NCI-H1694 (cell line): ENCODE measurements around the gene TRH.

Source experiments
- DNase-seq: peaks from one replicate; lab custom pipeline; 2025; lab: John Stamatoyannopoulos, UW

The TRH gene, protein sequence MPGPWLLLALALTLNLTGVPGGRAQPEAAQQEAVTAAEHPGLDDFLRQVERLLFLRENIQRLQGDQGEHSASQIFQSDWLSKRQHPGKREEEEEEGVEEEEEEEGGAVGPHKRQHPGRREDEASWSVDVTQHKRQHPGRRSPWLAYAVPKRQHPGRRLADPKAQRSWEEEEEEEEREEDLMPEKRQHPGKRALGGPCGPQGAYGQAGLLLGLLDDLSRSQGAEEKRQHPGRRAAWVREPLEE

DNA sequence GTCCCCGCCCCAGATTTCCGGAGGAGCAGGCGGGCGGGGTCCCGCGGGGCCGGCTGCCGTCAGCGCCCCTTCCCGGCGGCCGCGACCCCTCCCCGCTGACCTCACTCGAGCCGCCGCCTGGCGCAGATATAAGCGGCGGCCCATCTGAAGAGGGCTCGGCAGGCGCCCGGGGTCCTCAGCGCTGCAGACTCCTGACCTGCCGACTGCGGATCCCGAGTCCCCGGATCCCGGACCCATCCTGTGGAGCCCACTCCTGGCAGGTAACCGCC lies at the start of gene TRH:
TSS of gene TRH (plus strand) at position 157 of the 269 bp plus-strand sequence. CDS start 1,097 bp downstream, outside the sequence.
- no peak for DNase-seq

DNA sequence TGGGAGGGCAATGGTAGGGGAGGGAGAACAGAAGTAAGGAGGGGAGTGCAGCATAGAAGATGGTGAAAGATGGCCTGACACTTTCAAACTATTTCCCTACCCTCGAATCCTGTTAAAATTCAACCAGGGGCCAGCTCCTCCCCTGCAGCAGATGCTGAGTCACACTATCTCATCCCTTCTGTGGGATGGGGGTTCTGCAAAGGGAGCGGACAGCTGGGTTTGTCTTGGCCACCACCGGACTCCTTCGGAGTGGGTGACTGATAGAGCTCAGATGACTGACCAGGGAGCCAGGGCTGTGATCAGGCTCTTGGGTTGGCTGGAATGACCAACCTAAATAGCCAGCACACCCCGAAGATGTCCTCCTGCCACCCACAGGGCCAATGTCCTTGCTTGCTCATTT lies 47.4 kb upstream of the TRH start:
- DNase-seq = no peak

DNA sequence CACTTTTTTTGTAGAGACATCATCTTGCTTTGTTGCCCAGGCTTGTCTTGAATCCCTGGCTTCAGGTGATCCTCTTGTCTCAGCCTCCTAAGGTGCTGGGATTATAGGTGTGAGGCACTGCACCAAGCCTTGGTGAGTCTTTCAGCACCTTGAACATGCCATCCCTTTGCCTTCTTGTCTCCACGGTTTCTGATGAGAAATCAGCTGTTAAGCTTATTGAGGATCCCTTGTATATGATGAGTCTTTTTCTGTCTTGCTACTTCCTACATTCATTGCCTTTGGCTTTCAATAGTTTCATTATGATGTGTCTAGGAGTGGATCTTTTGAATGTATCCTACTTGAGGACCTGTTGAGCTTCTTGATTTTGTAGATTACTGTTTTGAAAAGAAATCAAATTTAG lies 45.1 kb upstream of the TRH start:
- DNase-seq = no peak

DNA sequence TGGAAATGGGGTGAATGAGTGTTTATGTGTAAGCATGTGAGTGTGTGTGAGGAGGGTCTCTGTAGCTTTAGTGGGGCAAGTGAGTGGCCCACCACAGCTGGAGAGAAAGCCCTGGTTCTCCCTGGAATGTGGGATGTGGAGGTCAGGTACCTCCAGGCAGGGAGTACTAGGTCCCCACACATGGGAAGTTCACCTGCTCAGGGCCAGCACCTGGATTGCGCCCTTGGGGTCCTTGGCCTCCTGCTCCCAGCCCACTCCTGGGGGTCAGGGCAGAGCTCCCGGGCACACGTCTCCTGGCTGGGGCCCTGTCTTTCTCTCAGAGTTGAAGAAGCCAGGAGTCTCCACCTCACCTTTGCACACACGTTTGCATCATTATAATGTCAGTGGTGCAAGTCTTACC lies 41.0 kb upstream of the TRH start:
- no peak for DNase-seq

DNA sequence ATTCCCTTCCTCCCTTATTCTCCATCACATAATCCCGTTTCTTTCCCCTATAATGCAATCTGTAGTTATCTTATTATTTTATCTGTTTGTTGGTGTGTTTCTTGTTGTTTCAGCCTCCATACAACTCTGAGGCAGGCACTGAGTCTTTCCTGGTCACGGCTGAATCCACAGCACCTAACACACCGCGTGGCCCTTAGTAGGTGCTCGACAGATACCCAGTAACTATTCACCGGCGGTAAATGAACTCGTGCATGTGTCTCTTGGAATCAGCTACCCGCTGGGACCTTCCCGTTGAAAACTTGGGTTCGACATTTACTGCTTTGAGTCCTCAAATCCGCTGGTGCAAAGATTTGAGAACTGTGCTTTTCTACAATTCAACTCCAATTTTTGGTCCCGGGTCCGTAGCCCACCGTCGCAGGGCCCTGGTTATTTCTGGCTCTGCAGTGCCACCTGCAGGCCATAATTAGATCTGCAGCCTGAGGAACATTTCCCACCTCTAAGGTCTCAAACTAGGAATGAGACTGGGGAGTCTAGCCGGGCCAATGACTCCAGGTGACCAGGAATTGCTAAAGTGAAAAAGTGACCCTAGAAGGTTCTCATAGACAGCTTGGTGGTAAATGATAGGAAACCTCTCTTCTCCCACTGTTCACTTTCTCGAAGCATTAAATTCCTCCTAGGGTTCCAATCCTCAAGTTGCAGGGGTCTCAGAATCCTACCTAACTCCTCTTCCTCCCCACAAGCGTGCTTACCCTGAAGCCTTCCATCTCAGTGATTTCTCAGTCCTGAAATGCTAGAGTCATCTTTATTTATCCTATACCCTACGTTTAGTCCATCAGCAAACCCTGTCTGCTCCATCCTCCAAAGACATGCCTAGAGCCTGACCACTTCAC lies 40.0 kb upstream of the TRH start:
- DNase-seq = peak; percentile 48

DNA sequence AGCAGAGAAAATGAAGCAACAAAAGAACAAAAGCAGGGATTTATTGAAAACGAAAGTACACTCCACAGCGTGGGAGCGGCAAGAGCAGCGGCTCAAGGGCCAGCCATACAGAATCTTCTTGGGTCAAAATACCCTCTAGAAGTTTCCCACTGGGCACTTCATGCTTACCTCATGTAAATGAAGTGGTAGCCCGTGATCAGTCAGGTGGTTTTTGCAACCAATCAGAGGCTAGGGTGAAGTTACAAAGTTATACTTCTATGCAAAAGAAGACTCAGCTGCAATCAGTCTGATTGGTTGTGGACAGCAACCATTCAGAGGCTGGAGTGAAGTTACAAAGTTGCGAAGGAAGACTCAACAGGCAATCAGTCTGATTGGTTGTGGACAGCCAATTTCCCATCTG lies 37.8 kb upstream of the TRH start:
- no peak for DNase-seq

DNA sequence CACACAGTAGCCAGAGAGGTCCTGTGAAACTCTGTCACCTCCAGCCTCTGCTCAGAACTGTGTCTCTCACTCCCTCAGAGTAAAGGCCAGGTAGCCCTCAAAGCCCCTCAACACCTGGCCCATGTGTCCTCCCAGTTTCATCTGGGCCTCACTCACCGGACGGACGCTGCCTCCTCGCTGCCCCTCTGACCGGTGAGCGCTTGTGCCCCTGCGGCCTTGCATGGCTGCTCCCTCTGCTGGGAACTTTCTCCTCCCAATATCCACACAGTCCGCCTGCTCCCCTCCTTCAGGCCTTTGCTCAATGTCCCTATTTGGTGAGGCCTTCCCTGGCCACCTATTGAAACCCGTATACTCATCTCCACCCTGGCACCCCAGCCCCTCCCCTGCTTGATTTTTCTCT lies 36.8 kb upstream of the TRH start:
- DNase-seq = no peak

DNA sequence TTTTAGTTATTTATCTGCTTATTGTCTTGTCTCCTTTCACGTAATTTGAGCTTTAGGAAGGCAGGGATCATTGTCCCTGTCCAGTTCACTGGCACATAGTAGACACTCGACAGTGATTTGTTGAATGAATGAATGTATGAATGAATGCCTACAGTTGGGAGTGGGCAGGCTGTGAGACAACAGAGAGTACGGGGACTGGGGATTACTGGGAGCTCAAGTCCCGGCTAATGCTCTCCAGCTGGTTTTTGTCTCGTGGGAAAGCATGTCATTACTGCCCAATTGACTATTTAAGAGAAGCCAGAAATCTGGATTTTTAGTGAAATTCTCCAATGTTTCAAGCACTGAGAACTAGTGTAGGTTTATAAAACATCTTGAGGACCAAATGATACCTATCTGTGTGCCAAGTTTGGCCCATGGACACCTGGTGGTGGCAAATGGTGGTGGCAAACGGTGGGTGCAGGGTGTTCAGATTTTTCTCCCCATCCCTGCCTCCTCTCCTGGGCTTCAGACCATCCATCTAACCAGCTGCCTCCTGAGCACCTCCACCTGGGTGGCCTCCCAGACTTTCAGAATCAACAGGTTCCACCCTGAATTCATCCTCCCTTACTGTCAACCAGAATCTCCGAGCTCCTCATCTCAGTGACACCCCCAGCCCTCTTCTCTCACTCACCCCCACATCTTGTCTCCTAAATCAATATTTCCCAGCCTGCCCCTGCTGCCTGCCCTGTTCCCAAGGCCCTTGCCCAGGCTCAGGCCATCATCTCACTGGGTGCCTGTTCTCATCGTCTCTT lies 36.2 kb upstream of the TRH start:
- DNase-seq = no peak

DNA sequence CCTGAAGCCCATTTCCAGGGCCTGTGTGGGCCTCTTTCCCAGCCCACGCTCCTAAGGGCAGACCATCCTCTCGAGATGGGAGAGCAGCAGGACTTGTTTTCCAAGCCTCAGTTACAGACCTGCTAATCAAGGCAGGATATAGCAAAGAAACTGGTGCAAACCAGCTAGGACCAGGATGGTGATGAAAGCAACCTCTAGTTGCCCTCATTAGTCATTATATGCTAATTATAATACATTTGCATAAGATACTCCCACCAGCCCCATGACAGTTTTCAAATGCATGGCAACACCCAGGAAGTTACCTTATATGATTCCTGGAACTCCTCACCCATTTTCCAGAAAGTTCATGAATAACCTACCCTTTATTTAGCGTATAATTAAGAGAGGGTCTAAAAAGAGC lies 34.4 kb upstream of the TRH start:
- DNase-seq = no peak

DNA sequence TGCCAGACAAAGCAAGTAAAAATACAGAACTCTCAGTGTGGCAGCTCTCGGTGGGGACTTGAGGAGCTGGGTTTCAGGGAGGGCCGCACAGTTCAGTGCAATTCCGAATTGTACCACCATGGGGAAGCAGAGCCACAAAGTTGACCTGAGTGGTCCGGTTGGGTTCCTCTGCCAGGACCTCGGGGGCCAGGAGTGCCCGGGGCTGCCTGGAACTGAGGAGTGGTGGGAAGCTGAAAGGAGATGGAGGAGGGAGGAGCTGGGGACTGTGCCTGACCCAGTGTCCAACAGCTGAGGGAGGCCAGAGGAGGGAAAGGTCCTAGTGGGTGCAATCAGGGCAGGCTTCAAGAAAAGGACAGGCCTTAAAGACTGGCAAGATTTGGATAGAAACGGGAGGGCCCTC lies 32.2 kb upstream of the TRH start:
- peak; percentile 78 for DNase-seq

DNA sequence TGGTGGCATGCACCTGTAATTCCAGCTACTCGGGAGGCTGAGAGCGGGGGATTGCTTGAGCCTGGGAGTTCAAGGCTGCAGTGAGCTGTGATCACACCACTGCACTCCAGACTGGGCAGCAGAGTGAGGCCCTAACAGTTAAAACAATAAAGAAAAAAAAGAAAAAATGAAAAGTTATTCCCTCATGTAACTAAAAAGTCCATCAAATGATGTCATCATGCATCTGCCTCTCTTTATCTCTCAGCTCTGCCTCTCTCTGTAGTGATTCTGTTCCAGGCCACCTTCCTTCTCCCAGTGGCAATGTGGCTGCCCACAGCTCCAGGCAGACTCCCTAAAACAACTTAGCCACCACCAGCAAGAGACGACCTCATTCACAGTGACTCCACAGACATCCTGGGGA lies 31.5 kb upstream of the TRH start:
- no peak for DNase-seq

DNA sequence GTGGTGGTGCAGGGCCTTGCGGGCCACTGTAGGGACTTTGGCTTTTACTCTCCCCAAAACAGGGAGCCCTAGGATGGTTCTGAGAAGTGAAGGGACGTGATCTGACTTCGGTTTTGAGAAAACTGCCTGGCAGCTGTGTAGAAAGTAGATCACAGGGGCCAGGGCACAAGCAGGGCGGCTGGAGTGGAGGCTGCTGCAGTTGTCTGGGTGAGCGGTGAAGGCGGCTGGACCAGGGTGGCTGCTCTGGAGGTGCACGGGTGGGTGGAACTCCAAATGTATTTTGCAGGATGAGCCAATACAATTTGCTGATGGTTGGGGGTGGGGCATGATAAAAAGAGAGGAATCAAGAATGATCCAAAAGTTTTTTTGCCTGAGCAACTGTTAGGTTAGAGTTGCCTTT lies 29.8 kb upstream of the TRH start:
- no peak for DNase-seq

DNA sequence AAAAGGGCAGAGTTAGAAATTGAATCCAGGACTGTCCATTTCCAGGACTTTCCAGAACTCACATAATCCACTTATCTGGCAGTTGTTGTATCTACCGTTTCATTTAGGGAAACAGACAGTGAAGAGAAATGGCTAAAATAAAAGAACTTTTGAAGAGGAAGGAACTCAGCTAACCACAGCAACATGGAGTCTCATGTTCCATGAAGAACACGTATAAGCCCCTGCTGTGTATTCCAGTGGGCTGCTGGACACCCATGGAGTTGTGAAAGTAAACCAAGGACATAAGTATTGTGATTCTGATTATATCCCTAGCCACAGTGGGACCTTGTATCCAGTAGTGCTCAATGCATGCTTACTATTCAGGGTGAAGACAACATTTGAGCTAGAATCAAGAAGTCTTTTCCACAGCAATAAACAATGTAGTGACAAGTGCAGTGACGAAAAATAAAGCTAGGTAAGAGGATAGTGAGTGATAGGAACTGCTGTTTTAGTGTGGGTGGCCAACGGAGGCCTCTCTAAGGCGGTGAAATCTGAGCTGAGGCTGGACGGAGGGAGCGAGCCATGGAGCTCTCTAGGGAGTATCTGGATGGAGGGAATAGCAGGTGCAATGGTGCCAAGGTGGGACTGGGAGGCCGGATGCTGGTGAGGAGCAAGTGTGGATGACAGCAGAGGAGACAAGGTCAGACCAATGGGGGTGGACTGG lies 26.8 kb upstream of the TRH start:
- no peak for DNase-seq

DNA sequence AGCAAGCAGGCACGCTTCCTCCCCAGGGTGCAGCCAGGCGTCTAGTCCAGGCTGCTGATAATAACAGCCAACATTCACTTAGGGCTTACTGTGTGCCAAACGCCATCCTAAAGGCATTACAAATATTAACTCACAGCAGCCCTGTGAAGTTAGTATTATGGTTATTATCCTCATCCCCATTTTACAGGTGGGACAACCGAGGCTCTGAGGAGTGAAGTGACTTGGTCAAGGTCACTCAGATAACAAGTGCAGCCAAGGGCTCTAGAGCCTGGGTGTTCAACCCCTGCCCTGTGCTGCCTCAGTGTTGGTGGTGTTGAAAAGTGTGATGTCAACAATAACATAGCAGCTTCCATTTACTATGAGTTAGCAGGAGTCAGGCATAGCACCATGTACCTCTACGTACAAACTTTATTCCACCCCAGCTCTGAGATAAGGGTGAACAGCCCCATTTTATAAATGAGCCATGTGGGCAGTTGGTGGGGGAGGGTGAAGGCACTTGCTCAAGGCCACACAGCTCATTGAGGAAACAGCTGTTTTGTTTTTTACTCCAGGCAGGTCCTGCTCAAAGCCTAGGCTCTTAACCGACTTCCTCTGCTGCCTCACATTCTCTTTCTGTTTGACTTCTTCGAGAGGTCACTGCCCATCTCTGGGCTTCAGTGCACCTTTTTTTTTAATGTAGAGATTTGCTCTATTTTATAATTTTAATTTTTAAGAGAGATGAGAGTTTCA lies 24.0 kb upstream of the TRH start:
- no peak for DNase-seq

DNA sequence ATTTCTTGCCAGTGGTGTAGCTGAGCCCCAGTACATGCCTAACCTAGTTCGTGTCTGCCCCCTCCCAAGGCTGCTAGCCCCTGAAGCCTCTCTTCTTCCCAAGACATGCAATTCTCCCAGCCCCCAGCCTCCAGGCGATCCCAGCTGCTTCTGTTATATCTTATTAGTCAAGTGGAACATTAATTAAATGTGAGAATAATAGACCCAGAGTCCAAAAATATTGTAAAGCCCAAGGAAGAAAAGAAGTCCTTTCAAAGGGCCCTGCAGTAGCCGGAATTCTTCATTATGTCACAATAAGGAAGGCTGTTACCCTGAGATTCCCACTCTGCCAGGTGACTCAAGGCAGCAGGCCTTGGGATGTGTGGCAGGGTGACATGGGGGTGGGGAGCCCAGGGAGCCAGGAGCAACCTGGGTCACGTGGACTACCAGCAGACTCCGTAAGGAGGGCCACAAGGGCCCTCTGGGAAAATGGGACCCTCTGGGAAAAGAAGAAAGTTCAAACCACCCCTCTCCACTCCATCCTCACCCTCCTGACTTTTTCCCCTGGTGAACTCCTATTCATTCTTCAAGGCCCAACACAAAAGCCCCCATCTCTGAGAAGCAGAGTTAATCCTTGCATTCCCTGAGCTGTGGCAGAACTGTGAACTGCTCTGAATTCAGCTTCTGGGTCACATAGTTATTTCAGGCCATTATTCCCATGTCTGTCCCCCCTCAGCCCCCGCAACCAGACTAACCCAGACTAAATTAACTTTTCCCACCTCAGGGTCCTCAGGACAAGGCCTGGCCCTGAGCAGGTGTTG lies 21.8 kb upstream of the TRH start:
- no peak for DNase-seq

DNA sequence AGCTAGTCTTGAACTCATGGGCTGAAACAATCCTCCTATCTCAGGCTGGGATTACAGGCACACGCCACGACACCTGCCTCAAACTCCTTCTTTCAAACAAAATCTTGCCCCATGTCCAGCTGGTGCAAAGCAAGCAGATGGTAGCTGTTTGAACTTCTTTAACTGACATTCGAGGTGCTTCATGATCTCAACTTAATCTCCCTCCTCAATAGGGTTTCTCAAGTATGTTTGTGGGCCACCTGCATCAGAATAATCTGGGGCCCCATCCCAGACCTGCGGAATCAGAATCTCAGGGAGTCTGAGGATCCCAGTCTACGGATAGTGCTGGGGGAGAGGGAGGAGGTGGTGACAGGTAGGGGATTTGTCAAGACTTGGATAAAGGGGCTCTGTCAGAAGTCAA lies 20.9 kb upstream of the TRH start:
- DNase-seq = no peak

DNA sequence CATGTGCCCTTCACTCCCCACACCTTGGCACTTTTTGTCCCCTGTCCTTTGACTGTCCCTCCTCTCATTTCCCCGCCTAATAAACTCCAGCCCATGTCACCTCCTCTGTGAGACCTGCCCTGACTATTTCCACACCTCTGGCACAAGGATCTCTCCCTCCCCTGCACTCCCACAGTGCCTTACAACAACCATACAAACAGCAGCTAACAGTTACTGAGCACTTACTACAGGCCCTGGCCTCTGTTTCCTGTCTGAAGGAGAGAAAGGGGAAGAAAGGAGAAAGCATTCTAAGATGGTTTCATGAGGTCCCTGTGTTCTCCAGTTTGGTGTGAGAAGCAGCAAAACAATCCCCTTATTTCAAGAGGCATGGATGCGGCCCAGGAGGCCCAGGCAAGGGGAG lies 20.0 kb upstream of the TRH start:
- no peak for DNase-seq

DNA sequence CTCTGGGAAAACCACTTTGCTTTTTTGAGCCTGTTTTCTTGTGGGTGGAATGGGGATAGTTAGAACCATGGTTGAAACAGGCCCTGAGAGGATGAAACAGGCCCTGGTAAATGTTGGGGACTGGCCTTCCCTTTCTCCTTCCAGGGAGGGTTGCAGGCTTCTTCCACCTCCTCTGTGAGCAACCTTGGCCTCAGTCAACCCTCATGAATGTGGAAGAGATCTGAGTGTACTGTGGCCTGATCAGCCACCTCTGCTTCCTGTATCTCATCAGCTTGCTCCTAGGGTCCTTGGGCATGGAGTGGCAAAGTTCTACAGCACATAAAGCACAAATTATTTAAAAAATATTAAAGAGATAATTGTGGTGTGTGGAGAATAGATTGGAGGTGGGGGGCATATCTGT lies 17.6 kb upstream of the TRH start:
- no peak for DNase-seq

DNA sequence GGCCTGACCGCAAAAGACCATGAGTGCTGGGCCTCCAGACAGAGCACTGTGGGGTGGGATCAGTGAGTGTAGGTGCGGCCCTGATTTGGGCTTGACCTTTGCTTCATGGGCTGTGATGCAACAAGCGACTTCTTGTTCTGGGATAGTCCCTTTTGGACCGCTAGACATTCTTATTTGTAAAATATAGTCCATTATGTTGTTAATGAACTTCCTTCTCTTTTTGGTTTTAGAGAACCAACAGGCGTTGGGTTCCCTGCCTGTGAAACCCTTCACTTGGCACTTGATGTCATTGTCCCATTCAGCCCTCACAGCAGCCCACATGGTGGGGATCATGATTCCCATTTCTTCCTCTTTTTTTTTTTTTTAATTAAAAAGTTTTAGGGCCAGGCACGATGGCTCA lies 15.8 kb upstream of the TRH start:
- DNase-seq = no peak

DNA sequence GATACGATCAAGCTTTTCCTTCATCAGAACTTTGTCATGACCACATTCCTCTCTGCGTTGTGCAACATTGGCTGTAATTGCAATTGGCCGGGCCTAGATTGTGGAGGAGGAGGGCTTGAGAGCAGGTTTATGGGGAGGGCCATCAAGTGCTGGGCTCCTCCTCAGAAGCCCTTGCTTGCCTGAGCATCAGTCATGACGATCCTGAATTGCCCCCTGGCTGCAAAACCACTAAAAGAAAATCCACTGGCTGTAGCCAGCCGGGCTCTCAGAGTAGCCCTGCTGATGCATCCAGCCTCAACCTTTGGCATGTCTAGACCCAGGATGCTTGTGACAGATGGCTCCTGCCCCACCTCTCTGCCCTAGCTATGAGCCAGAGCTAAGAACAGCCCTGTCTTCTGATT lies 13.4 kb upstream of the TRH start:
- DNase-seq = no peak

DNA sequence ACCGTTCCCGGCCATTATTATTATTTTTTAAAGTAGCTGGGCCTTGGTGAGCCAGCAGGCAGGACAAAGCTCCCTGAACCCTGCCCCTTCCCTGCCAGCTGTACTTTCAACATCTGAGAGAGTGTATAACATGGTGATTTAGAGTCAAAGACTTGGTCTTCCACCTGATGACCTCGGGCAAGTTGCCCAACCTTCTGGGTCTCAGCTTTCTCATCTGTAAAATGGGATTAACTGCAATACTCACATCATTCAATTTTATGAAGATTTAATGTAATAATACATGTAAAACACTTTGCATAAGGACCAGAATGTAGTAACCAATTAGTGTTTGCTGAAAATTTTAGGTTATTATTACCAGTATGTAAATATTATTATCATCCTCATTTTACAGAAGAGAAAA lies 11.9 kb upstream of the TRH start:
- DNase-seq = no peak
